Epidermal melanocyte (primary cell): ENCODE data around the gene CD34.
"Not testable (repeated sequence)": the region's sequence is repeated elsewhere in the genome, so short reads cannot be mapped to it uniquely, and the experiment has no call there.

Source experiments
- DNase-seq: peaks from one replicate; pipeline ENCODE4 v3.0.0; 2011; ENCODE audit warnings: low spot score; ENCODE audit not compliant: insufficient read length

Gene CD34, protein sequence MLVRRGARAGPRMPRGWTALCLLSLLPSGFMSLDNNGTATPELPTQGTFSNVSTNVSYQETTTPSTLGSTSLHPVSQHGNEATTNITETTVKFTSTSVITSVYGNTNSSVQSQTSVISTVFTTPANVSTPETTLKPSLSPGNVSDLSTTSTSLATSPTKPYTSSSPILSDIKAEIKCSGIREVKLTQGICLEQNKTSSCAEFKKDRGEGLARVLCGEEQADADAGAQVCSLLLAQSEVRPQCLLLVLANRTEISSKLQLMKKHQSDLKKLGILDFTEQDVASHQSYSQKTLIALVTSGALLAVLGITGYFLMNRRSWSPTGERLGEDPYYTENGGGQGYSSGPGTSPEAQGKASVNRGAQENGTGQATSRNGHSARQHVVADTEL

DNA sequence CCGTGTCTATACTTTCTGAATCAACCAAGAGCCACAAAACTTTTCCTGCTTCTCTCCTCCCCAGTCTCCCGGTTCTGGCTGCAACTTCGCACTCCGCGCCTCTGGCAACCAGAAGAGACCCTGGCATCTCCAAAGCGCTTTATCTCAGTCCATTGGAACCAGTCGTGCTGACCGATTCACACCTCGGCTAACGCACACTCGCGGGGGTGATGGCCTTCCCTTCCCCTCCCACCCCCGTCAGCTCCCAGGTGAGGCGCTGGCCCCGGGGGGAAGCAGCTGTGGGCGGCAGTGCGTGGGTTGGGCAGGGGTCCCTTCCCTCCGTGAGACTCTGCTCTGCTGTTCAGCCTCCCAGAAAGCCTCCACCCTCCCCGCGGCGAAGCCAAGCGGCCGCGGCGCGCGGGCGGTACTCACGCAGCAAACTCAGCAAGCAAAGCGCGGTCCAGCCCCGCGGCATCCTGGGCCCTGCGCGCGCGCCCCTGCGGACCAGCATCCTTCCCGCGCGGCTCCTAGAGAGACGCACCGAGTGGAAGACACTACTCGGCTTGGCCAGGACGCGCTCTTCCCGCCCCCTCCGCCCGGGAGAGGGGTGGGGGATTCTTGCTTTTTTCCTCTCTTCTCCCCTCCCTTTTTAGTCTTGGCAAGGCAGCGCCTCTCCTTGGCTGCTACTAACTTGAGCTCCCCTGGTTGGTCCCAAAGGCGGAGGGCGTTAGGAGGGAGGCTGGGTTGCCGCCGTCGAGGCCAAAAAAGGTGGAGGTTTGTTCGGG is at the start of gene CD34:
TSS of gene CD34 (minus strand) at position 535 of the 764 bp plus-strand sequence. CDS start at position 490, 45 bp downstream.
- DNase-seq = no peak

DNA sequence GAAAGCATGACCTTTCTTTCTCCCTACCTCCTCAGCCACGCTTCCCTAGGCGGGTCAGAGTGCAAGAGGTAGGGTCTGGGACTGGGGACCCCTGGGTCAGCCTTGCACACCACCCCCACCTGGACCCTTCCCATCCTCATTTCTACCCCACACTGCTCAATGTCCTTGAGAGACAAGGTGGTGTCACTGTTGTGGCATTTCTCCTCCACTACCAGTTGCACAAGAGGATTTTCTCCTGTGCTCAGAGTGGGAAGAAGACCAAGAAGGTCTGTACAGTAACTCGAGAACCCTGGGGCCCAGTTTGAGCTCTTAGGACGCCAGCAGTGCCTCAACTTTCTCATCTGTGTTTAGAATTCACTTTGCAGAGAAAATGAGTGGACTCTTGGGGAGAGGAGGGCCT is 49.4 kb upstream of the CD34 start:
- DNase-seq = no peak

DNA sequence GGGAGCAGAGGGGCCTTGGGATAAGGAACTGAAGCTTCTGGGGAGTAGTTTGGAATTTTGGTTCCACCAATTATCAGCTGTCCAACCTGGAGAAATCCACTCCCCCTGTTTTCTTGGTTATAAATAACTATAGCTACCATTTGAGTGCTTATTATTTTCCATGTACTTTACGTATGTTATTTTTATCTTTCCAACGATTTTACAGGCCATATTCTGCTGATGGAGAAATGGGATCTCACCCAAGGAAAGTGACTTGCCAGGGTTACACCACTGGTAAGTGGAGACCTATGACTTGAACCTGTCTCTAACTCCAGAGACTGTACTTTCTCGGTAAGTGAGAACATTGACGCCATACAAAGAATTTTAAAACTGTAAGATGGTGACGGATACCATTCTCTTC is 49.0 kb upstream of the CD34 start:
- DNase-seq = no peak

DNA sequence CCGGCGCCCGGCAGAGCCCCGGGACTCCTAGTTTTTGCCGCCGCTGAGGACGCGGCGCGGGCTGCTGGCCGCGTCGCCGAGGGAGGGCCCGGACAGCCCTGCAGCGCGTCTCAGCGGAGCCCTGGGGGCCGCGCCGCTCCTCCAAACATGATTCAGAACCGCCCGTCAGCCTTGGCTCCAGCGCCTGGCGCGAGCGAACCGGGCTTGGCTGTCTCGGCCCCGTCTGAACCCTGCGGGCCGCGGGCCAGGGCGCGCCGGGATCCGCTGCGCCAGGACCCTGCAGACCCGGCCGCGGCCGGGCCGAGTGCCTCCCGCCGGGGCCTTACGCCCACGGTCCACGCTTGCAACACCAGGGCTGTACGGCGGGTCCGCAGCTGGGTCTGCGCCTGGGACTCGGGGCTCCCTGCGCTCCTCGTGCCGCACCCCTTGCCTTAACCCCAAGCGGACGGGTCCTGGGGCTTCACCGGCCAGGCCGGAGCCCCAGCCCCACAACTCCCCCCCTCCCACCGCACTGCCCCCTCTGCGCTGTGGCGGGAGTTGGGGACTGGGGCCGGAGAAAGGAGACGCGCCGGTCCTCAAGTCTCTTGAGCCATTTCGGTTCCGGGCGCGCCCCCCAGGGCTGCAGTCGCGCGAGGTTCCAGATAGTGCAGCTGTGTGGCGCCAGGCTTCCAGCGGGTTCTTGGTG is 48.4 kb upstream of the CD34 start:
- no peak for DNase-seq

DNA sequence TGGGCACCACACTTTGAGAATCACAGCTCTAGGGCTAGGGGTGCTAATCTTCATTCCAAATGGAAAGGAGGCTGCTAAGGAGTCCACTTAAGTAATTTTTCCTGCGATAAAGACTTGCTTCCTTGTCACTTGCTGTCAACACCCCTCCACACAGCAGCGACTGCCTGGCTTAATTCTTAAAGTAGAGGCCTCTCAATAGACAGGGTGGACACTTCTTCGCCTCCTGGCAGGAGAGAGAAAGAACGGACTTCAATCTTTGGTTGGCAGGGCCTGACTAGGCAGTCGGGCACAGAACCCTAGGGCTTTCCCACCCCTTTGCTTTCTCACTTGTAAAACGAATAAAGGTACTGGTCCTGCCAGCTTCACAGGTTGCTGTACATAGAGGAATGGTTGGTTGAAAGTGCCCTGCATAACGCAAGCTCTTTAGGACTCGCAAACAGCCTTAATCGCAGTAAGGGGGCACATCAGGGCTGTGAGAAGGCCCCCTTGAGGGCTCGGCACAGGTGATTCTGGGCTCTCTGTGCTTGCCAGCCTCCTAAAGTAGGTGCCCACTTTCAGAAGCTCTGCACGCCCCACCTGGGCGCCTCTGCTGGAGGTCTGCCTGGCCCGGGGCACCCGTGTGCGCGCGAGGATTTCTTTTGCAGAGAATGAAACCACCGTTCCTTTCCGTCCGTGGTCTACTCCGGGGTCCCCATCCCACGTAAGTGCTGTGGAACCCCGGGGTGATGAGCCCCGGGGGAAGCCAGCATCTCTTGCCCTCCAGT is 47.6 kb upstream of the CD34 start:
- no peak for DNase-seq

DNA sequence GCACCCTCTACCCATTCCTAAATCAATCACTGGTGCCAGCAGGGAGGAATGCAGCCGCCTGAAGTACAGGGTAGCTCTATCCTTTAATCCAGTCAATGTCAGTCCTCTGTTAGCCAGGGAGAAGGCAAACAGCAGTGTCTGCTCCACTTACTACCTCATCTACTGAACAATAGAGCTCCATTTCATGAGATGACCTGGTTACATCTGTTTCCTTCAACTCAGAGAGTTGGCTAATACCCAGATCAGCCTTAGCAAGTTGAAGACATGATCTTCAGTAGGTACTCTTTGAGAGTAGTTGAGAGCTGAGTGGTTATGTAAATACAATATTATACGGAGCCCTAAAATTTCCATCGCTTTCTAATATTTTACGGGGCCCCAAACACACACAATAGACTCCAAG is 46.1 kb upstream of the CD34 start:
- DNase-seq = no peak

DNA sequence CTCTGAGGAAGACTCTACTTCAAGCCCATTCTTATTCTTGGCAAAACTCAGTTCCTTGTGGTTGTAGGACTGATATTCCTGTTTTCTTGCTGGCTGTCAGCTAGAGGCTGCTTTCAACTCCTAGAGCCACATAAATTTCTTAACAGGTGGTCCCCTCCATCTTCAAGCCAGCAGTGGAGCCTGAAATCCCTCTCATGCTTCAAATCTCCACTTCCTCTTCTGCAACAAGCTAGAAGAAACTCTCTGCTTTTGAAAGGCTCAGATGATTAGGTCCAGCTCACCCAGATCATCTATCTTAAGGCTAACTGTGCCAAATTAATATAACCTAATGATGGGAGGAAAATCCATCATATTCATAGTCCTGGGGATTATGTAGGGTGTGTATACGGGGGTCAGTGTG is 43.2 kb upstream of the CD34 start:
- DNase-seq = no peak

DNA sequence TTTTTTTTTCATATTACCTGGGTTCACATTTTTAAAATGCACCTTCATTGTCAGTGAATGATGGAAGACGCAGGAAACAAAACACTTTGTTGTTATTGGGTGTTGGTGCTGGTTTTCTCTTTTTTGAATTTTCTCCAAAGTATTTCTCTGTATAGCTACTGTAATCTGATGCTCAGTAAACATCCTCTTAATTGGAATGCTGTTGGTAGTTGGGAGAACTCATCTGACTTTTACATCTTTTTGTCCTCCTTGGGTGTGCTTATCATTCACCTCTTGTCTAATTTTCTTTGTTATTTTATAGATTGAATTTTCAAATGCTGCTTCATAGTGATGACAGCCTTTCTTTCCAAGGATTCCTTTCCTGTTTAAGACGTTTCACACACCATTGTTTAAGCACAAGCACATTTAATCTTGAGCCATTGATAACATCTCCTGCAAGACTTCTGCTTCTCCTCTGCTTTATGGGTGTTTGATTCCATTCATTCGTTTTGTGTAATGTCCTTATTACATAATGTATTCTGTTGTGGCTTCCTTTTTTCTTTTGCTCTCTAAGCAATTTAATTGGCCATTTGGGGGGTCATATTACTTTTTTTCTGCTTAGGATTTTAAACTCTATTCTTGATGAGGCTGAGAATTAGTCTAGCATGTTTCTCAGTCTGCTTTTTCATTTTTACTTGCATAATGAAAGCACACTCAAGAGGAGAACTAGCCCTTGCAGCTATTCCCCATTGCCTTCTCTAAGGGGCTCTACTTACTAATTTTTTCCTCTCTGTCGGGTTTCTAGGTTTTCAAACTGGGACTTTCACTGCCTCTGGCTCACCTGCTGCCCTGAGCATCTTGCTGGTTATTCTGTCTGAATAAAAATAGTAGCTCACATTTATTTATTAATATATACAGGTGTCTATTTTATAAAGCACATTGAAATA is 42.0 kb upstream of the CD34 start:
- DNase-seq = no peak

DNA sequence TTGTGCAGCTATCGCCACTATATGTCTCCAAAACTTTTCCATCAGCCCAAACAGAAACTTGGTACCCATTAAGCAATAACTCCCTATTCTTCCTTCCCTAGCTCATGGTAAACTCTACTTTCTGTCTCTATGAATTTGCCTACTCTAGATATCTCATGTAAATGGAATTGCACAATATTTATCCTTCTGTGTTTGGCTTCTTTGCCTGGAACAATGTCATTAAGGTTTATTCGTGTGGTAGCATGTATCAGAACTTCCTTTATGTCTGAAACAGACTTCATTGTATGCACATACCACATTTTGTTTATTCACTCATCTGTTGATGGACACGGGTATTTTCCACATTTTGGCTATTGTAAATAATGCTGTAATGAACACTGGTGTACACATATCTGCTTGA is 40.7 kb upstream of the CD34 start:
- DNase-seq = no peak

DNA sequence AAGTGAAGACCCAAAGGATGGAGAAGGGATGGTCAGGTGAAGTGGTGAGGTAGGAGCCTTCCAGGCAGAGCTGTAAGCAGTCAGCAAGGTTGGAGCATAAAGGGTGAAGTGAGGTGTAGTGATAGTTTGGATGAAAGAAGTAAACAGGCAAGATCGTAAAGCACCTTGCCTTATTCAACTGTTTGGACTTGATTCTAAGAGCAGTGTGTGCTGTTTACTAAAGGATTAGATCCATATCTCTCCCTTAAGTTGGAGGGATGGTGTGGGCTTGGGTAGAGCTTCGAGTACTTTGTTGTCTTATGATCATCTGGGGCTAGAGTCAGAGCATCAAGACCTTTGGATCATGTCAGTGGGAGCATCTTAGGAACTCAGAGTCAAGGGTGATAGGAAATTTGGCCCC is 39.8 kb upstream of the CD34 start:
- no peak for DNase-seq

DNA sequence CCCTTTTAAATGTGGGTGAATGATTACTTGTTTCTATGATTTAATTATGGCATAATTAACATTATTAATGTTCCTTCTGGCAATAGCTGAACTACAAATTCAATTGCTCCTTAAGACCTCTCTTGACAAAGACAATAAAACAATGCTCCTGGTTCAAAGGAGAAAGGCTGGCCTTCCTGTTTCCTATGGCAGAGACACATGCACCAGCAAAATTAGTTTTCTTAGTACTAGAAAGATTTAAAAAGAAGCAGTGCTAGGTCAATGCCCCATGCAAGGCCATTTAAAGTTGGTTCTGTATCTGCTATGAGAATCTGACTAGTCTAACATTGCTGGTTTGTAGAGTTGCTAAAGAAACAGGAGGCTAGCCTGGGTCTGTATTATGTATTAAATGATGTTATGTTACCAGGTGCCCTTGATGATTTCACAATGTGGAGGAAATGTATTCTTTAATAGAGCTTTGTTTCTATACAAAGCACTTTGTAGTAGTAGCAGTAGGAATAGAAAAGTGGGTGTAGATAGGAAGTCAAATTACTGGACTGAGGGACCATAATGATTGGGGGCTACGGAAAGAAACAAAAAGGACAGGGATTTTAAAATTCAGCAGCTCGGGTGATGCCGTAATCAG is 38.8 kb upstream of the CD34 start:
- no peak for DNase-seq

DNA sequence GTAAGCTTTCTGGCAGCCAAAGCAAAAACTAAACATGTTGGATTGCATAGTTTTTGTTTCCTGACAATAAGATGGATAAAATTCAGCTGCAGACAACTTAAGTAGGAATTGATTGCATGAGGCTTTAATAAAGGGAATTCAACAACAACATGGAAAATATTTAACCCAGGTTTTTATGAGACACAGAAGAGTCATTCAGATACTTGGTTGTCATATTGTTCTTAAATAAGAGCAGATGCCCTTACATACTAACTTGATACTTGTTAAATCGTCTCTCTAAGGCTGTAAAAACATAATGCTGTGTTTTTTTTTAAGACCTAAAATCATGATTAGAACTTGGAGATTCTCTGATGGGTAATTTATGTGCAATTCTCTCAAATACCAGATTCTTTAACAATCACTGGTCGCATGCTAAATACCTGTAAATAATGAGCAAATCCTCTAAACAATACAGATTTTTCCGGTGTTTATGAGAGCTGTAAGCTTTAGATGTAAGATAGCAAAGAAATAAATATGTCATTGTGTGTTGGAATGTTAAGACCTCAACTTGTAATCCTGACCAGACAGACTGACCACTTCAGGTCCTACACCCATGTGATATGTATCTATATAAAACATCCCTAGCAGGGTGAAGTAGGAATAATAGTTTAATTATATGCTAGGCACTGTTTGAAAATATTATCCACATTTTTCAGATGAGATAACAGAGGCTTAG is 37.8 kb upstream of the CD34 start:
- DNase-seq = peak; percentile 39

DNA sequence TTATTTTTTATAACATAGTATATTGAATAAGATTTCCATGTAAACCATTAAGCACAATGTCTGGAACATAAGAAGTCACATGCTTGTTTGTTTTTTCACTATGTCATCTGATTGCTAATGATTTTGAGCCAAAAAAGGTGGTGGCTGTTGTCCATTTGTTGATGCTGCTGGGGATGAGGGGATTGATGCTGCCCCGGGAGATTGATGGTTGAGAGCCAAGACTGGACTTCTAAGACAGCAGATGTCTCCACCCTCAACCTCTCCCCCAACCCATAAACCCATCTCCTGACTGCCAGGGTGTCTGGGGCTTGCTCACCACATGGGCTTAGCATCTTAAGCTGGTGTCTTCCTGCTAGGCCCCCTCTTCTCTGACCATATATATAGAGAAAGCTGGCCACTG is 35.8 kb upstream of the CD34 start:
- DNase-seq = no peak

DNA sequence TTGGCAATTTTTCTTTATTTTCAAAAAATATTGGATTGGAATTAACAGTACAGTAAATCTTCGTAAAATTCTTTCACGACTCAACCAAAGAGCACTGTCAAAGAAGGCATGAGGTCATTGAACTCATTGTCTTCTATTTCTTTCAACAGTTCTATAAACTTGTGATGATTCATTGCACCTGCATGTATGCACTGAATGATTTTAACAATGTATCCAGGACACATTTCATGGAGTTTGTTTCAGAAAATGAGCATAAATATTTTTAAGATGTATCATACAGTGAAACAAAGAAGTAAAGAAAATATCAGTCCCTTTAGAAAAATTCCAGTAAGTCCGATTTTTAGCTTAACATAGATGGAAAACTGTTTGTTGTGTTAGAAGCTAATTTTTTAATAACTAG is 33.6 kb upstream of the CD34 start:
- DNase-seq = no peak

DNA sequence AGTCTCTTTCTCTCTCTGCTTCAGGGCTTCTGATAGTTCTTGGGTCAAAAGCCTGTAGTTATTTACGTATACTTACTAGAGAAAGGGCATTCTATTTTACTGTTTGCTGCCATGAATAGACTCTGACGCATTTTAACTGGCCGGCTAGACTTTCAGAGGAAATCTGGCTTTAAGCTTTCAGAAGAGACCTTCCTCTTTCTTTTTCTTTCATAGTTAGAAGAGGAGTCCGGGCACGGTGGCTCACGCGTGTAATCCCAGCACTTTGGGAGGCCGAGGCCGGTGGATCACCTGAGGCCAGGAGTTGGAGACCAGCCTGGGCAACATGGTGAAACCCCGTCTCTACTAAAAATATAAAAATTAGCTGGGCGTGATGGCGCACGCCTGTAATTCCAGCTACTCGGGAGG is 31.4 kb upstream of the CD34 start:
- not testable (repeated sequence) for DNase-seq

DNA sequence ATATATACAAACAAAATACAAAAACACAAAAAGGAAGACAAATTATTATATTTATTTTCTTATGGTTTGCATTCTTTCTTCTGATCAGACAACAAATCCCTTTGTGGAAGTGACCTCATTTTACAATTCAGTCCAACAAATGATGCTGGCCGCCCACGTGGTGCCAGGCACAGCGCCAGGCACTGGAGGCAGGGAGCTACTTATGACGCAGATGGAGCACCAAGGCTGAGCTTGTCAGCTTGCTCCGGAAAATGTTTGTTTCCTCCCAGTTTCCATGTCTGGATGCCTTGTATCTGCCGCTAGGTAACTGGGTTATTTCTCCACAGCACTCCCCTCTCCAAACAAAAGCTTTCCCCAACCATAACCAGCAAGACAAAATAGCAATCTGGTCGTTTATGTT is 30.7 kb upstream of the CD34 start:
- no peak for DNase-seq

DNA sequence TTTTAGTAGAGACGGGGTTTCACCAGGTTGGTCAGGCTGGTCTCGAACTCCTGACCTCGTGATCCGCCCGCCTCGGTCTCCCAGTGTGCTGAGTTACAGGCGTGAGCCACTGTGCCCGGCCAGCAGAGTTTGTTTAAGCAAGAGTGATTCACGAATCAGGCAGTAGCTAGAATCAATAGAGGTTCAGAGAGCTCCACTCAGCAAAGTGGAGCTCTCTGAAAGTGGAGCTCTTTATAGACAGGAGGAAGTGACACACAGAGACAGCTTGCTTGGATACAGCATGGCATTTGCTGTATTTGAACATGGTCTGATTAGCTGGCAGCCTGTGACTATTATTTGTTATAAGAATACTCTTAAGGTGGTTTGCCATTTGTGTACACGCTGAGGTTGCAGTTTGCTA is 27.1 kb upstream of the CD34 start:
- DNase-seq = no peak

DNA sequence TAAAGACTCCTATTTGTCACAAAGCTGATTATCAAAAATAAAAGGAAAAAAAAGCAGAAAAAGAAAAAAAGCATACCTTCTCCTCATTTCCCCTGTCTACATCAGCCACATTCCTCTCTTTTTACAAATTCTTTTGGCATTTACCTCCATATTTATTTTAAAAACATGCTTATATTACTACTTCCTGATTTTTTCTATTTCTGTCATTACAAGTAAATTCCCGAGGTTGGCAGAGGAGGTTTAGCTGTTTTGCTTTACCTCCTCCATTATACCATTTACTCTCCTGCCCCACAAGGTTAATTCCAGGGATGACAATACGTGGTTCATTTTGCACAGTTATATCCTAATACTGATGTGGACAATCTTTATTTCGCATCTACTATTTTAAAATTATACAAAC is 26.3 kb upstream of the CD34 start:
- DNase-seq = no peak

DNA sequence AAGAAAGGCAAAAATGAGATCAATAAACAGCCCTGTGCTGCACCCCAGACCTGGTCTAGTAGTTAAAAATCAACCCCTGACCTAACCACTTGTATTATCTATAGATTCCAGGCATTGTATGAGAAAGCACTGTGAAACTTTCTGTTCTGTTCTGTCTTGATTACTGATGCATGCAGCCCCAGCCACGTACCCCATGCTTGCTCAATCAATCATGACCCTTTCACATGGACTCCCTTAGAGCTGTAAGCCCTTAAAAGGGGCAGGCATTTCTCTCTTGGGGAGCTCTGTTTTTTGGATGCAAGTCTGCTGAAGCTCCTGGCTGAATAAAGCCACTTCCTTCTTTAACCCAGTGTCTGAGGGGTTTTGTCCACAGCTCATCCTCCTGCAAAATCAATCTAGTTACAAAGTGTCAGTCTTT is 24.2 kb upstream of the CD34 start:
- no peak for DNase-seq
